ENCODE data around the gene CNR2.

DNA sequence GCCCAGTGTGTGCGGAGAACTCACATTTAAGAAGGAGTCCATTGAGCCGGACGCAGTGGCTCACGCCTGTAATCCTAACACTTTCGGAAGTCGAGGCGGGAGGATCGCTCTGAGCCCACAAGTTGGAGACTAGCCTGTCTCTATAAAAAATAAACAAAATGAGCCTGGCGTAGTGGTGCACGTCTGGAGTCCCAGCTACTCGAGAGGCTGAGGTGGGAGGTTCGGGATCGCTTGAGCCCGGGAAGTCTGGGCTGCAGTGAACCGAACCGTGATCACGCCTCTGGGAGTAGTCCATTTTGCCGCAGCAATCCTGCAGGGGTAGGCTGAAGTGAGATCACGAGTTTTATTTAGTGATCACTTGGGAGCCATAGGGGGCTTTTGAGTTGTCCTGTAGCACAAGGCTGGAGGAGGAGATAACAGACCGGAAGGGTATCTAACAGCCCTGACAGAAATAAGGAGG lies 44.6 kb downstream of the CNR2 start:
- TF ChIP-seq POLR2A (IDR thresholded peaks at IDR 0.05; ENCODE audit: low read length) (peak; percentile 14), GATA1 (IDR thresholded peaks at IDR 0.05; ENCODE audit: low read depth, low read length) (no peak)

All from erythroblast (primary cell).